Stomach (tissue), 4 donors: ENCODE measurements around the gene PUS1.

Experiments
- CTCF ChIP-seq, 7 experiments: fragments of 450-650 bp in 4 of 7; fragments of 200-600 bp in 3 of 7; sonication (generic) in 3 of 7; IDR thresholded peaks; one replicate each; pipeline ENCODE4 v1.5.1; 2016 to 2019; ENCODE audit warnings: antibody characterized with exemption in 7 of 7, control low read depth in 2 of 7, mild to moderate bottlenecking in 1 of 7
- POLR2A ChIP-seq, 4 donors: fragments of 450-650 bp; IDR thresholded peaks; one replicate each; pipeline ENCODE4 v1.6.1; 2016; ENCODE audit warnings: antibody characterized with exemption in 4 of 4, control low read depth in 2 of 4, mild to moderate bottlenecking in 1 of 4, moderate library complexity in 1 of 4
- POLR2AphosphoS5 ChIP-seq, 3 donors: sonication (generic); formaldehyde crosslinking; IDR thresholded peaks; one replicate each; pipeline ENCODE4 v1.6.1; 2016; ENCODE audit warnings: antibody characterized with exemption in 3 of 3

GRCh38 chr12:131921866-131922769 is 7.0 kb upstream of the PUS1 start:
- TF ChIP-seq POLR2AphosphoS5 (IDR thresholded peaks at IDR 0.05) = no peak
- no peak for TF ChIP-seq CTCF (IDR thresholded peaks at IDR 0.05)
- TF ChIP-seq POLR2A (IDR thresholded peaks at IDR 0.05) = no peak
